Suprapubic skin (tissue), 4 donors: ENCODE results near the gene SYT13. TPM values are rescaled to one million over a fixed set of nuclear protein-coding genes. Genes with fewer than 3 reads are reported as not detected.
A peak's percentile ranks its signal among the peaks of the same experiment; 100 is the strongest.

Experiments
- DNase-seq, 2 donors: peaks; one replicate each; pipeline ENCODE4 v3.0.0-alpha.2; 2019; ENCODE audit warnings: low spot score in 2 of 2
- H3K27ac ChIP-seq: fragments of 200-600 bp; sonication (generic); one replicate; pipeline ENCODE4 v1.5.1; 2019
- H3K27me3 ChIP-seq: fragments of 200-600 bp; sonication (generic); one replicate; pipeline ENCODE4 v1.5.1; 2019
- H3K36me3 ChIP-seq: fragments of 200-600 bp; sonication (generic); one replicate; pipeline ENCODE4 v1.5.1; 2019
- H3K4me1 ChIP-seq: fragments of 200-600 bp; sonication (generic); one replicate; pipeline ENCODE4 v1.5.1; 2019
- H3K4me3 ChIP-seq: fragments of 200-600 bp; sonication (generic); one replicate; pipeline ENCODE4 v1.5.1; 2019; ENCODE audit warnings: mild to moderate bottlenecking
- H3K9me3 ChIP-seq: fragments of 200-600 bp; sonication (generic); one replicate; pipeline ENCODE4 v1.5.1; 2019
- EP300 ChIP-seq: sonication (generic); formaldehyde crosslinking; IDR thresholded peaks from one replicate; pipeline ENCODE4 v1.6.1; 2017; ENCODE audit warnings: antibody characterized with exemption
- POLR2A ChIP-seq, 2 donors: fragments of 450-650 bp; IDR thresholded peaks; one replicate each; pipeline ENCODE4 v1.6.1; 2017; ENCODE audit warnings: antibody characterized with exemption in 2 of 2, mild to moderate bottlenecking in 2 of 2, moderate library complexity in 2 of 2
- POLR2AphosphoS5 ChIP-seq, 3 donors: sonication (generic); formaldehyde crosslinking; IDR thresholded peaks; one replicate each; pipeline ENCODE4 v1.6.1; 2017; ENCODE audit warnings: antibody characterized with exemption in 3 of 3
- WGBS: methylation state at CpG from one replicate; pipeline ENCODE4 v1.1.5; 2018; 5-methylcytosine and 5-hydroxymethylcytosine counted together
- total RNA-seq, 4 donors: library from RNA; depleted of rRNA; stranded (reverse); fragments of >200 nt; gene quantifications; one replicate each; pipeline ENCODE4 v1.1.0, GENCODE V29; 2016
- TF ChIP-seq, protein P1 (sequence below), 2 donors: fragments of 200-600 bp in 1 of 2; fragments of 450-650 bp in 1 of 2; sonication (generic) in 1 of 2; IDR thresholded peaks; one replicate each; pipeline ENCODE4 v1.5.1; 2016 to 2019; ENCODE audit warnings: antibody characterized with exemption in 2 of 2, mild to moderate bottlenecking in 1 of 2, moderate library complexity in 1 of 2

SYT13 gene
- total RNA-seq, 4 donors from 2014 or later, result 1.8 to 4.6 TPM; not detected in 2

- Histone ChIP-seq H3K27me3 (peaks cover 20% of the 10 kb centered on the region), H3K27ac (no peak overlapping the region), H3K9me3 (no peaks in the 10 kb centered on the region), H3K36me3 (no peaks in the 10 kb centered on the region), H3K4me3 (no peak overlapping the region), H3K4me1 (no peaks in the 10 kb centered on the region)
- no peak for DNase-seq
- TF ChIP-seq EP300, result no peak
- no peak for TF ChIP-seq POLR2AphosphoS5 (IDR thresholded peaks at IDR 0.05)
- TF ChIP-seq, protein P1, sequence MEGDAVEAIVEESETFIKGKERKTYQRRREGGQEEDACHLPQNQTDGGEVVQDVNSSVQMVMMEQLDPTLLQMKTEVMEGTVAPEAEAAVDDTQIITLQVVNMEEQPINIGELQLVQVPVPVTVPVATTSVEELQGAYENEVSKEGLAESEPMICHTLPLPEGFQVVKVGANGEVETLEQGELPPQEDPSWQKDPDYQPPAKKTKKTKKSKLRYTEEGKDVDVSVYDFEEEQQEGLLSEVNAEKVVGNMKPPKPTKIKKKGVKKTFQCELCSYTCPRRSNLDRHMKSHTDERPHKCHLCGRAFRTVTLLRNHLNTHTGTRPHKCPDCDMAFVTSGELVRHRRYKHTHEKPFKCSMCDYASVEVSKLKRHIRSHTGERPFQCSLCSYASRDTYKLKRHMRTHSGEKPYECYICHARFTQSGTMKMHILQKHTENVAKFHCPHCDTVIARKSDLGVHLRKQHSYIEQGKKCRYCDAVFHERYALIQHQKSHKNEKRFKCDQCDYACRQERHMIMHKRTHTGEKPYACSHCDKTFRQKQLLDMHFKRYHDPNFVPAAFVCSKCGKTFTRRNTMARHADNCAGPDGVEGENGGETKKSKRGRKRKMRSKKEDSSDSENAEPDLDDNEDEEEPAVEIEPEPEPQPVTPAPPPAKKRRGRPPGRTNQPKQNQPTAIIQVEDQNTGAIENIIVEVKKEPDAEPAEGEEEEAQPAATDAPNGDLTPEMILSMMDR (IDR thresholded peaks at IDR 0.05), result no peak
- no peak for TF ChIP-seq POLR2A (IDR thresholded peaks at IDR 0.05)
- 20% methylated on average over 4 of the region's 4 CpGs for WGBS
Observed at GRCh38 chr11:45258982-45259530, 27.1 kb downstream of the SYT13 start.

- TF ChIP-seq EP300 (no peak), POLR2AphosphoS5 (IDR thresholded peaks at IDR 0.05) (no peak), POLR2A (IDR thresholded peaks at IDR 0.05) (no peak)
- TF ChIP-seq, protein P1 (IDR thresholded peaks at IDR 0.05), result no peak
- H3K27me3 ChIP-seq, result peaks cover 2% of the 10 kb centered on the region
- 62% methylated on average over 4 of the region's 4 CpGs for WGBS
- no peaks in the 10 kb centered on the region for H3K4me1 ChIP-seq
- DNase-seq, result no peak
- no peaks in the 10 kb centered on the region for H3K36me3 ChIP-seq
- no peak overlapping the region for H3K4me3 ChIP-seq
- no peak overlapping the region for H3K27ac ChIP-seq
- no peaks in the 10 kb centered on the region for H3K9me3 ChIP-seq
Observed at GRCh38 chr11:45254070-45254469, 32.1 kb downstream of the SYT13 start.

GRCh38 chr11:45253640-45254039, 32.5 kb downstream of the SYT13 start:
- Histone ChIP-seq H3K36me3 (no peaks in the 10 kb centered on the region), H3K4me3 (no peak overlapping the region), H3K4me1 (no peaks in the 10 kb centered on the region), H3K27ac (no peak overlapping the region), H3K27me3 (peaks cover 2% of the 10 kb centered on the region), H3K9me3 (no peaks in the 10 kb centered on the region)
- TF ChIP-seq POLR2A (IDR thresholded peaks at IDR 0.05) (no peak), POLR2AphosphoS5 (IDR thresholded peaks at IDR 0.05) (no peak), EP300 (no peak)
- TF ChIP-seq, protein P1 (IDR thresholded peaks at IDR 0.05), result no peak
- DNase-seq, result no peak
- 91% methylated on average over 9 of the region's 9 CpGs for WGBS

DNA sequence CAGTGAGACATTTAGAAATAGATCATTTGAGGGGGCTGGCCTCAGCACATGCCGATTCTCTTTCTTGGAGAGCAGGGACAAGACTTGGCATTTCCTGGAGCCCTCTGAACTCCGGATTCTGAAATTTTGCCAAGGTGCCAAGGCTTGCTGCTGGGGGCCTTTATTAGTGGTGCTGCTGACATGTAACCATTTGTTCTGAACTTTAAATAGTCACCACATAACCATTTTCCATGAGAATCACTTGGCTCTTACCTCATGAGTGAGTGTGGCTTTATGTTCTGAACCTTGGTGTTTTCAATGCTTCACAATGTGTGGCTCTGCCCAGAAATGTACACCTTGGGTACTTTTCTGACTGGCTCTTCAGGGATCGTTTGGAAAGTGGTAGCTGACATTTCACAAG, 33.3 kb downstream of the SYT13 start:
- Histone ChIP-seq H3K4me3 (no peak overlapping the region), H3K36me3 (no peaks in the 10 kb centered on the region), H3K27ac (no peak overlapping the region), H3K9me3 (no peaks in the 10 kb centered on the region), H3K4me1 (no peaks in the 10 kb centered on the region), H3K27me3 (peaks cover 2% of the 10 kb centered on the region)
- 30% methylated on average over 3 of the region's 3 CpGs for WGBS
- TF ChIP-seq POLR2AphosphoS5 (IDR thresholded peaks at IDR 0.05), result no peak
- TF ChIP-seq, protein P1 (IDR thresholded peaks at IDR 0.05), result no peak
- TF ChIP-seq POLR2A (IDR thresholded peaks at IDR 0.05), result no peak
- no peak for TF ChIP-seq EP300
- no peak for DNase-seq

DNA sequence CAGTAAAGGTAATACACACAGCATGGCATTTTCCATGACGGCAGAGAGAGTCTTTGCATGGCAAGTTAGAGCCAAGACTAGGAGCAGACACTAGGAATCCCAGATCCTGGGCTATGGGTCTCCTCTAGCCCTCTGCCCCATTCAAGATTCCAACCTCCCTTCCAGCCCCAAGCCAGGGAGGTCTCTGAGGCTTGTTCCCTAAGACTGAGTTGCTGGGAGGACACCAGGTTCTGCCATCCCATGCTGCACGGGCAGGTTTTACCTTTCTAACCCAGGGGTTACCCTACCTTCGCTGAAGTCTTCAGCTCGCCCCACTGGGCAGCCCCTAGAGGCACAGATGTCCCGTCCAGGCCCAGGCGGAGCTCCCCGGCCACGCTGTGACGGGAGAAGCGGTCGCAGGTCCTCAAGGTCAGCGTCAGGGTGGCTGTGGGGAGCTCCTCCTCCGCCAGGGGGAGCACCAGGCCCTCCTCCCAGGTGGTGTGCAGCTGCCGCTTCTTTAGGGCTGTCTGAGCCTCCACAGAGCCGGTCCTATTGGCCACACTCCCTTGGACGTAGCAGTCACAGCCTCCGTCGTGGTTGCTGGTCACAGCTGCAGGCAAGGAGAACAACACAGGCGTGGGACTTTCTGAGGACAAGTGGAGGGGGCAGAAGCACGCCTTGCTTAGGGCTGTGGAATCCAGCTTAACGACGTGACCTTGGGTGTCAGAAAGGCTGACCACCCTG, 33.8 kb downstream of the SYT13 start:
- 44% methylated on average over 20 of the region's 22 CpGs for WGBS
- TF ChIP-seq, protein P1 (IDR thresholded peaks at IDR 0.05), result peak in 1 of 2 donors; percentile 58
- TF ChIP-seq EP300, result no peak
- no peaks in the 10 kb centered on the region for H3K9me3 ChIP-seq
- H3K27me3 ChIP-seq, result peaks cover 2% of the 10 kb centered on the region
- DNase-seq, result no peak
- no peaks in the 10 kb centered on the region for H3K4me1 ChIP-seq
- no peaks in the 10 kb centered on the region for H3K36me3 ChIP-seq
- no peak overlapping the region for H3K4me3 ChIP-seq
- no peak overlapping the region for H3K27ac ChIP-seq
